HG03139 (cell line): ENCODE data around the gene CDAN1.

Experiments used
- ATAC-seq: cut with Tn5 transposase; IDR thresholded peaks from one replicate; pipeline ENCODE4 v1.9.1; 2021; ENCODE audit not compliant: unreplicated experiment

CDAN1 gene

DNA sequence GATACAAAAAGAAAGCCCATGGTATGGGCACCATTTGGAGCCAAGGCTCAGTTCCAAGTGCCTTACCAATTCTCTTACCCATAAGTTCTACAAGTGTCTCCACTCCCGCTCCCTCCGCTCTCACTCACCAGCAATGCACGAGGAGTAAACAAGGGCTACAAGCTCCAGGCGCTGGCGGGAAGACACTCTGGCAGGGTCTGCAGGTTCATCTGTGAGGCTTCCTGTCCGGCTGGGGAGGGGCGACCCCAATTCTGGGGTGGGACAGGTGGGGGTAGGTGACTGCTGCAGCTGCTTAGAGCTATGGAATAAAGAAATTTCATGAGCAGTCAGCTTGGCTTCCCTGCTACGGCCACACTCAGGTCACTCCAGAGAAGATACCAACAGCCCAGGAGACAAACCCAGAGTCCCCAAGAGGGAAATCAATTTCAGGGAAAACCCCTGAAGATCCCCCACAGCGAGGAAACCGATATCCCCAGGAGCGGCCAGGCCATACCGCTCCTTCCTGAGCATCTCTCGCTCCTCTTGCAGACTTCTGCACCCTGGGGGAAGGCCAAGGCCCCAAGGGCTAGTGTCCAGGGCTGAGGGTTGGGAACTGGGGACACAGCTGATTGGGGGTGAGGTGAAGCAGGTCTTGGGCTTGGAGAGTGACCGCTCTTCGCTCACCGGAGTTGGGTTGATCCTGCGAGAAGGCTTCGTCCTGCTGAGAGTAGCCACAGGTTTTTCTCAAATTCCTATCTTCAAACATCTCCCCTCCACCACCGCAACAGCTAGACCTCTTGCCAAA is 1.4 kb downstream of the CDAN1 start:
- no peak for ATAC-seq

DNA sequence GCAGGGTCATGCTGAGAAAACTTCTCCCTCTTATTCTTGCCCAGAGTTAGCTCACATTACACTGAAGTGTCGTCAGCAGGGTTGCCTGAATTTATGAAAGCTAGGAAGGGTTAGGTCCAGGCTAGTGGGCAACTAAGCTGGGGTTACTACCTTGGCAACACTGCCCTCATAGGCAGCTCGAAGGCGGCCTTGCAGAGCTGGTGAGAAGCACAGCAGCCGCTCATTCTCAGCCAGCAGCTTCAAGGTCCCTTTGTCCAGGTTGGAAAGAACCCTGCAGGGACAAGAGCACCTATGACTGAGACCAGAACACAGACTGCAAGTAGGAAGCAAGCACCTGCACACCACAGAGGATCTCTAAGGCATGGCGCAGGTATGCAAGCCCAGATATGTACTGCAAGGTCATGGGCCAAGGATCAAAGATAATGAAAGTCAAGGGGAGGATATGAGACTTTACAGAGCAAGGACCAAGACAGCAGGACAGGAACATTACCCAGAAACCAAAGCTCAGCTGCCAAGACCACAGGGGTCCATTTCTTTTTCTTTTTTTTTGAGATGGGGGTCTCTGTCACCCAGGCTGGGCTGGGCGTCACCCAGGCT is 2.8 kb downstream of the CDAN1 start:
- no peak for ATAC-seq

DNA sequence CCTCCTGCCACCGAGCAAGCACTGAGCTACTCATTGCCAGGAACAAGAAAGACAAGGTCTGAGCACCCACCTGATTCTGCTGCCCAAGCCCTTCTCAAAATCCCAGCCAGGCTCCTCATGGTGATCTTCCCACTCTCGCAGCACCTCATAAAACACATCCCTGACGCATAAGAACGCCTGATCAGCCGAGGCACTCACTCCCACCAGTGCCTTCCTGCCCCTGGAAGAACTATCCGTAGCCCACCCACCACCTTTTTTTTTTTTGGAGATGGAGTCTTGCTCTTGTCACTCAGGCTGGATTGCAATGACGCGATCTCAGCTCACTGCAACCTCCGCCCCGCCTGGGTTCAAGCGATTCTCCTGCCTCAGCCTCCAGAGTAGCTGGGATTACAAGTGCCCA is 3.9 kb downstream of the CDAN1 start:
- no peak for ATAC-seq

DNA sequence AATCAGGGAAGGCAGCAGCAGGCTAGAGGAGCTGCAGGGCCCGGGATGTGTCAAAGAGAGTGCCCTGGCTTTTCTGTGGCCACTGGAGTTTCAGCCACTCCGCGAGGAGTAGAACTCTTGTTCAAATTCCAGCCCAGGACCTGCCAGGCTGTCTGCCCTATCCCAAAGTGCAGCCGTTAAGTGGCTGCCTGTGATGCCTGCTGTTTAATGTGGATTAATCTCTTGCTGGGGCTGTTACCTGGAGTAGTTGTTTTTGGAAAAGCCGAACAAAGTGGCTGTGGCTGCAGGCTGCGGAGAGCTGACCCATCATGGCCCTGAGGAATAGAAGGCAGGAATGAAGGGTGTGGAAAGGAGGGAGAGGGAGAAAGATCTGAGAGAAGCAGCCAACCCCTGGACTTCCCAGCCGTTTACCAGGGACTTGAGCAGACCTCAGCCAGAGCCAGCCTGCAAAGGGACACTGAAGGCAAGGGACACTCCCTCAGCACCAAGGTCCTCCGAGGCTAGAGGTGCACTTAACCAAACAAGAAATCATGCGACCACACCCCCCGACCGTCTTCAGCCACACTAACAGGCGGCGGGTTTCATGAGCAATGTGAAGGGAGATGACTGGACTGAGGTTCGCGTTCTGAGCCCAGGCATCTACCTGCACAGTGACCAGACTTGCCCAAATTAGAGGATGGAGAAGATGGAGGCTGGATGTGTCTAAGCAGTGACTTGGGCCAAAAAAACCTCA is 4.7 kb downstream of the CDAN1 start:
- no peak for ATAC-seq

DNA sequence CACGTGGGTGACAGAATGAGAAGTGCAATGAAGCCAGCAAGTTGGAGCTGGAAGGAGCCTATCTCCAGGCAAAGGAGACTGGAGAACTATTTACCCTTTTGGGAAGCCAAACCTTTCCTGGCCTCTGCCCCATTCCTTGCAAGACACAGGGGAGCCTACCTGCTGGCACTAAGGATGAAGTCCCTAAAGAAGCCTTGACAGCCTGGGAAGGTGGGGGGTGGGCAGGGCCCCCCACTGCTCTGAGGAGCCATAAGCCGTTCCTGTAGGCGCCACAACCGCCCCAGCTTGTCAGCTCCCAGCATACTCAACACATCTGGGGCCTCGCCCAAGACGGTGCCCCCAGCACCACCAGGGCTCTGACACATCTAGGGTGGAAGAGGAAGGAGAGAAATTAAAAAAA is 5.5 kb downstream of the CDAN1 start:
- ATAC-seq: no peak

DNA sequence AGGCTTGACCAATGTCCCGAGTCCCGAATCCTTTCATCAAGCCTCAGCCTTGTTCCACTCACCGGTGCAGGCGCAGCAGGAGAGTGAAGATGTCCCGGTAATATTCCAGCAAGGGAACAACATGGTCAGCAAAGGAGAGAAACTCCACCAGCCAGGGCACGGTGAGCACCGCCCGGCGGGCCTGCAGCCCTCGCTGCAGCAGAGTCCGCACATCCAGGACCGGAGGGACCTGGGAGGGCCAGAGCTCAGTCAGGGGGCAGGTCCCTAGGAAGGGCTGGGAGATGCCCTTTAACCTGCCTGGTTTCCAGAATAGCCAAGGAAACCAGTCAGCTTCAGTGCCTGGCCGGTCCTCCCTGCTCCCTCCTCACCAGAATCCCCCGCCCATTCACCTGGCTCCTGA is 6.4 kb downstream of the CDAN1 start:
- ATAC-seq: no peak

DNA sequence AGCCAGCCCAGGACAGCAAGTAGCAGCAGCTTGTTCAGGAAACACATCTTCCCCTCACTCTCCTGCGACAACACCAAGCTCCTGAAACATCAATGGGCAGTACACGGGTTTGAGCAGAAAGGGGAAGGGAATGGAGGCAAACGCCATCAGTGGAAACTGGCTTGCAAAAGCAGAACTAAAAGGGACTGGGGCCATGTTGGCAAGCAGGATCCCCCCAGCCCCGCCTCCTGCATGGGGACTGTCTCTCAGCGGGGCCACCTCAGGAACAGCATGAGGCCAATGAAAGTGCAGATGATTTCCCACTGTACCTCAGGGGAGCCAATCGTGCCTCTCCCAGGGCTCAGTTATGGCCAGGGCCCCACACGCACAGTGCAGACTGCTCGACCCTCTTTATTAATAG is 6.8 kb downstream of the CDAN1 start:
- no peak for ATAC-seq

DNA sequence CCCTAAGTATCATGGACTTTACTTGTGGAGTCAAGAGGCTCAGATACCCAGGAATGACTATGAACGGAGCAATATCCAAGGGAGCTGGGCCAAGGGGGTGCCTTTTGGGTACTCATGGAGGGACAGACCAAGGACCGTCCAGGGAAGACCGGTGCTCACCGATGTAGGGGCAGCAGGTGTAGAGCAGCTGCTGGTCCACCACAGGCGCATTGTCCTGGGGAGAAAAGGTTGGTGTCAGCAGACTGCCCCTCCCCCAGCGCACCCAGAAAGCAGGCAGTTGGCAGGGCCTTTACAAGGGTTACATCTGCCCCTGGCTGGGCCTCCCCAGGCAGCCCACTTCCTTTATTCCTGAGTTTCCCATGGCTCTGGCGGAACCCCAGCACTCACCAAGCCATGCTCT is 7.5 kb downstream of the CDAN1 start:
- no peak for ATAC-seq

DNA sequence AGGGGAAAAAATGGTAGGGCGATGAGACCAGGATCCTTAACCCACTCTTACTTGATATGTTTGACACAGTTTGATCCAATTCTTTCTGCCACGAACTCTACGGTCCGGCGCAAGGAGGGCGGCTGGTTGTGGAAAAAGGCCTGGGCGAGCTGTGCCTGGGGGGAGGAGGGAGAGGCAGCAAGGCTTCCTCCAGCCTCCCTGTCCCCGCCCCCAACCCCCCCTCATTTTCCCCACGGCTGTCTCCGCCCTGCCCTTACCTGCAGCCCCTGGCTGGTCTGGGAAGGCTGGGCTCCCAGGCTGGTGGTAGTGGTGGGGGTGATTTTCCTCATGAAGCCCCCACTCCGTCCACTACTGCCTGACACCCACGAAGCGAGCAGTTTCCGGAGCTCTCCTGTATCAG is 8.0 kb downstream of the CDAN1 start:
- ATAC-seq: no peak

DNA sequence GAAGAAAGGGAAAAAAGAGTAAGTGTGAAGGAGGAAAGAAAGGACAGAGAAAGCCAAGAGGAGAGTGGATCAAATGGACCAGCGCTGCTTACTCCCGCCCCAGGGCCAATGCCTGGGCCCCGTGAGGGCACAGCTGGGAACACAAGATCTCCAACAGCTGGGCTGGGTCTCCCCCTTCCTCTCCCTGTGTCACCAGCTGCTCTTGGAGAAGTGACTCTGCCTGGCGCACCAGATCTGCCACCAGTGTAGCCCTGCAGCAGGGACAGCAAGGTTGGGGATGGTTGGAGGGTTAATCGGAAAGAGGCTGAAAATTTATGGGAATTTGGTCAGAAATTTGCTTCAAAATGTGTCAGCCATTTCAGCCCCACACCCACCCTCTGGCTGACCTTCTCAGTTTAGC is 8.4 kb downstream of the CDAN1 start:
- ATAC-seq: no peak

DNA sequence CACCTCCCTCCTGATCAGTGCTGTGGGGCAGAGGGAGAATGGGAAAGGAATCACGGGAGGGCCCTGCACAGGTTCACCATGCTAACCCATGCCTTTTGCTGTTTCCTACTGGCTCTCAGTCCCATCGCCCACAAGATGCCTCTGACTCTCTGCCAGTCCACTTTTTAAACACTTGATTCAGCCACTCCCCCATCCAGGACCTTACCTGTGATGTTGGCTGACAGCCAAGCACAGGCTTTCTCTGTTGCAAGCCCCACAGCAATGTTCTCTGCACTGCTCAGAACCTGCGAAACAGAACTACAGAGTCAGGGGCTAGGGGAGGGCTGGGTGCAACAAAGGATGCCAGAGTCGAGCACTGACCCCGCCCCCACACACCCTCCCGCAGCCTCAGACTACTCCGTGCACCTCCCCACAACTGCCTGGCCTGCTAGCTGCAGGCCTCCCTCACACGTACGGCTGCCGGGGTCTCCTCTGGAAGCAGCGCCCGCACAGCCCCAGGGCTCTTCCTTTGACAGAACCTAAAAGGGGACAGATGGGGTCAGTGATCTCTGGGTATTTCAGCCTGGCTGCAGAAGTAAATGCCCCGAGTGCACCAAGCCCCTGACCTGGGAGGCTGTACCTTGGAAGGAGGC is 9.1 kb downstream of the CDAN1 start:
- no peak for ATAC-seq

DNA sequence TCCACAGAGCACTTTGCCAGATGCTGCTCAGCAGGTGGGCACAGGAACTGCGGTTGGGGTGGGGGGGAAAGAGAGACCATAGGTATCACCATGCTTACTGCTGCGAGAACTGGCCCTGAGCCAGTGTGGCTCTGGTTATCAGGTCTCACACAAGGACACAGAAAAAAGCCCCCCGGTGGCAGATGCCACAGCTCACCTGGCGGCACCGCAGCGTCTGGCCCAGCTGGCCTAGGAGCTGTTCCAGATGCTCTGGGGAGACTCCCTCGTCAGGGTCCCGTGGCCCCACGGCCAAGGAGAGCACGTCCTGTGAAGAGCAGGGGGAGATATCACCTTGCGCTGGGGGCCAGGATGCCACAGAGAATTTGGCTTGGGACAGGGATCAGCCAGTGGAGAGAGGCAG is 10.8 kb downstream of the CDAN1 start:
- ATAC-seq: no peak

DNA sequence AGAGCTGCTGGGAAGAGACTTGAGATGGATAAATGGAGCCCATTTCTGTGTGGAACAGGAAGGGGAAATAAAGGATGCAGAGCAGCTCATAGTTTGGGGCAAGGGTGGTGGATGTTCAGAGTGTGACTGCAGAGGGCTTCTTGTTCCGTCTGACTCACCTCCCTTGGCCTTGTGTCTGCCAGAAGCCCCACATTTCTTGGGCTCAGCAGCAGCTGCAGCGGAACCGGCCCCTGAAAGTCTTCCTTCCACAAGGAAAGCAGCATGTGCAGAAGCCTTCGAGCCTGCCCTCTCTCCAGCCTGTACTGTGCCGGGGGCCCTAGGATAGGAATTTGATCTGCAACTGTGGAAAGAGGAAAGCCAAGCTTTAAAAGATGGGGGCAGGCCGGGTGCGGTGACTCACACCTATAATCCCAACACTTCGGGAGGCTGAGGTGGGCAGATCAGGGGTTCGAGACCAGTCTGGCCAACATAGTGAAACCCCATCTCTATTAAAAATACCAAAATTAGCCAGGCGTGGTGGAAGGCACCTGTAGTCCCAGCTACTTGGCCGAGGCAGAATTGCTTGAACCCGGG is 11.5 kb downstream of the CDAN1 start:
- no peak for ATAC-seq

DNA sequence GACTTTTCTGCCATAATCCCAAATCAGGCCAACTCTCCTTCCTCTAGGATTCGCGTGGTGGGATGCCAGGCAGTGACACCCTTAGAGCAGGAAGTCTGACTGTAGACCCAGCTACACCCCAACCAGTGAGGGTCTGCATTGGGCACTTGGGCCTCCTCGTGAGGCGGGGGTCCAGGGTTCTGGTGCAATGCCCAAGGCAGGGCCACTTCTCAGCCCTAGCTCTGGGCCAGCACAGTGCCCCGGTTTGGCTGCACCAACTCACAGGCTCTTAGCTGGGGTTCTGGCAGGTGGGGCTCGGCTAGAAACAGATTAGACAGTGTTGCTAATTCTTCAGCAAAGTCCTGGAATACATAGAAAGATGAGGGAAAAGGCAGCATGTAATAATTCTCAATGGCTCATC is 12.7 kb downstream of the CDAN1 start:
- ATAC-seq: no peak

DNA sequence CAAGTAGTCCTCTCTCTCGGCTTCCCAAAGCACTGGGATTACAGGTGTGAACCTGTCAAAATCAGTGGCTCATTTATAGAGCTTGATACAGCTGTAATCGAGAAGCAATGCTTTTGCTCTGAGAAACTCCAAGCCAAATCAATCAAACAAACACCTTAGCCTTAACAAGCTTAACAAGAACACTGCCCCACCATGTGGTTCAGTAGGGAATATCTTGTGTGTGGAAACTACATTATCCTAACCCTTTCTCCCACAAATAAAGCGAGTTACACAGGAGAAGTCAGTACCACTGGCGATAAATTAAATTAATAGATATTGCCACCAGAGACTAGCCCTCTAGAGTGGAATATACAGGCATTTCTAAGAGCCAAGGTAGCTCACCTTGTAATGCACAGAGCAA is 13.9 kb downstream of the CDAN1 start:
- no peak for ATAC-seq

DNA sequence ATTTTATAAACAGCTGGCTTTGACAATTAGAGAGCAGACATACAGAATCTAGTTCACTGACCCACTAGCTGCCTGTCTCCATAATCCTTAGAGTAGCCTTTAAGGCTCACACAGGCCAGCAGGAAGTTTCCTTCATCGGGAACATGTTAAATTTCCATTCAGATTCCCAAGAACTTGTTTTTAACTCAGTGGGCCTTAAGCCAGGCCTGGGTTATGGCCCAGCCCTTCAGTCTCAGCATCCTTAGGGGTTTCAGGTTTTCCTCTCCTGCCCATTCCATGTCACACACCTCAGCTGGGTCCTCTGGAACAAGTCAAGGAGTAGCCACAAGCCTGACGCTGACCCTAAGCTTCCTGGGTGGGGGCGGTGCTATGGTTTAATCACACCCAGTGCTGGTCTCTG is 15.0 kb downstream of the CDAN1 start:
- no peak for ATAC-seq

DNA sequence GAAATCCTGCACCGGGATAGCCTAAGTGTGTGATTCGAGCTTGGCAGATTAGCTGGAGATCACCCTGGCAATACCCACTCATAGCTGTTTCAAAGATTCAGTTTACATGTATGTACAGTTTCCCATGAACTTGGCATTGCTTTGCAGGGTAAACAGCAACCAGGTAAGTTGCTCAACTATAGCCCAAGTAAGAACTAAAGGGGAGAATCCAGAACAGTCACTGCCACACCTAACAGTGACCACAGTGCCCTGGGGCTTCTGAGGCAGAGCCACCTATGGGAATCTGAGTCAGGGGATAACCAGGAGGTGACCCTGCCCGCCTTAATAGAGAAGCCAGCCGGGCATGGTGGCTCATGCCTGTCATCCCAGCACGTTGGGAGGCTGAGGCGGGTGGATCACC is 15.9 kb downstream of the CDAN1 start:
- ATAC-seq: no peak

DNA sequence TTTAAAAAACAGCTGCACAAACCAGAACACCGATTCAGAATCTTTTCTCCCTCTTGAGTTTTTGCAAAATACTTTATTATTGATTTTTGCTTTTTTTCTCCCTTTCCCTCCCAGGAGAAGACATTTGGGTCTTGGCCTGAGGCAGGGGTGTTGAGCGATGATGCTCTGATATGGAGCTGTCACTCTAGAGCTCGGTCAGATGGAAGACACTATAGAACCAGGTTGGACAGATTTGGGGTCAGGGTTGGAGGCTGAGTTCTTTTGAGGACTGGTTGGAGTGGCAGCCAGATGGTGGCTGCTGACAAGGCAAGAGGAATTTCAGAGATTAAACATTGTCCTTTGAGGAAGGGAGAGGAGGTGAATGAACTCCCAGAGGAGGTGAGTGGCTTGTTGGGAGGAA is 16.9 kb downstream of the CDAN1 start:
- ATAC-seq: no peak

DNA sequence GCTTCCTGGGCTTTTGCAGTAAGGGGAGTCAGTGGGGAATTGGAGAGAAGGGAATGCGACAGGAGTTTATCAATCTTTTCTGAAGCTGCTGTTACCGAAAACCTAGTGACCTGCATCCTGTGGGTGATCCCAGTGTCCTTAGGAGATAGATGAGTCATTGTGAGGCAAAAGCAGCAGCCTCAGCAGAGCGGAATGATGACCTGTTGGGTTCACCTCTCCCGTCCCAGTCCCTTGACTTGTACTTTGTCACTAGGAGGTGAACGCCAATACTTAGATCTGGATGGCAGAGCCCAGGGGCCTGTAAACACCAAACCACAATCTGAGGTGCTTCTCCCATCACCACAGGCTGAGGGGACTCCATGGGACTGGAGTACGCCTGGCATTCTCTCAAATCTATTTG is 17.9 kb downstream of the CDAN1 start:
- no peak for ATAC-seq

DNA sequence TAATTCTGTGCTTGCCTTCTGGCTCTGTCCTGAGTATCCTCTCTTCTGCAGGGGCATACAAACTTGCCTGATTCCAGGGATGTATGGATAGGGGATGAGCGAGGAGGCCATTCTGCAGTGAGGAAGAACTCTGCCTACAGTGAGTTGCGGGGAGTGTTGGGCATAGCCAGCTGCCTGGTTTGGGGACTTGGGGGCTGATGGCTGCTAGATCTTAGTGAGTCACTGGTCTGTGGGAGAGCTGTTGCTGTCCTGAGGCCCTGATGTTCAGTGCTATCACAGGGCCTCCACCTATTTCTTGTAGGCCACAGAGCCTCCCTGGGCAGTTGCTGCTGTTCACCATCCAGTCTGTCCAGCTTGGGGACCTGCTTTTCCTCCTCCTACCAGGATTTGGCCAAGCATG is 20.3 kb downstream of the CDAN1 start:
- ATAC-seq: no peak

DNA sequence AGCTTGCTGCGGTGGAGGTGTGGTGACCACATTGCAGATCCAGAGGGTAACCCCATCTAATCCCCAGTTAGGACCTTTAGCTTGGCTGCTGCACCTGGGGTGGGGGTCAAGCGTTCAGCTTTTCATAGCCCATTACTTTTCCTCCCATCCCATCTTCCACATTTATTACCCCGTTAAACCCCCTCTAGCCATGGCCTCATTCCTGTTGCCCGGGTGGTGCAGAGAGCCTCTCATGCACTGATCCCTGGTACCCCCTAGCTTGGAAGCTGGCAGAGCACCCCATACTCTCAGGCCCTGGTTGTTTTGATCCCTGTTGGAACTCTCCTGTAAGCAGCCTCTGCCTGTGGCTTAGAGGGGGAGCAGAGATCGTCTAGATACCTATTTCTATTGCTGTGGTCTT is 20.8 kb downstream of the CDAN1 start:
- no peak for ATAC-seq

DNA sequence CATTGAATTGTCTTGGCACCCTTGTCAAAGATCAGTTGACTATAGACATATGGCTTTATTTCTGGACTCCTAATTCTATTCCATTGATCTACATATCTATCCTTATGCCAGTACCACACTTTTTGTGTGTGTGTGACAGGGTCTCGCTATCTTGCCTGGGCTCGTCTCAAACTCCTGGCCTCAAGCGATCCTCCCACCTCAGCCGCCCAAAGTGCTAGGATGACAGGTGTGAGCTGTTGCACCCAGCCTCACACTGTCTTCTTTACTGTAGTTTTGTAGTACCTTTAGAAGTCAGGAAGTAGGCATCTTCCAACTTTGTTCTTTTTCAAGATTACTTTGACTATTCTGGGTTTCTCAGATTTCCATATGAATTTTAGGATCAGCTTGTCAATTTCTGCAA is 24.3 kb downstream of the CDAN1 start:
- no peak for ATAC-seq
